Ovary (tissue), 9 donors: ENCODE results near the gene GTF2F1. TPM values are rescaled to one million over a fixed set of nuclear protein-coding genes. Genes with fewer than 3 reads are reported as not detected.
"Not testable (repeated sequence)": the region's sequence is repeated elsewhere in the genome, so short reads cannot be mapped to it uniquely, and the experiment has no call there.

Source experiments
- DNase-seq, 5 donors: peaks; one replicate each; pipeline ENCODE4 v3.0.0-alpha.2; 2019 to 2020
- H3K27ac ChIP-seq, 2 donors: fragments of 200-600 bp; one replicate each; pipeline versions ENCODE4 v1.5.1 to v1.8.0; 2019 to 2022
- H3K27me3 ChIP-seq: fragments of 200-600 bp; one replicate; pipeline ENCODE4 v1.8.0; 2022
- H3K36me3 ChIP-seq: fragments of 200-600 bp; sonication (generic); one replicate; pipeline ENCODE4 v1.5.1; 2019
- H3K4me1 ChIP-seq: one replicate; pipeline ENCODE4 v1.8.1; 2013; ENCODE audit warnings: mild to moderate bottlenecking, moderate library complexity; ENCODE audit not compliant: insufficient read depth
- H3K4me3 ChIP-seq: fragments of 200-600 bp; sonication (generic); one replicate; pipeline ENCODE4 v1.5.1; 2017
- H3K9me3 ChIP-seq, 2 donors: fragments of 200-600 bp in 1 of 2; sonication (generic) in 1 of 2; one replicate each; pipeline versions ENCODE4 v1.5.1 to v1.8.1; 2013 to 2019; ENCODE audit warnings: mild to moderate bottlenecking in 1 of 2, moderate library complexity in 1 of 2
- EP300 ChIP-seq: sonication (generic); formaldehyde crosslinking; IDR thresholded peaks from one replicate; pipeline ENCODE4 v1.6.1; 2017; ENCODE audit warnings: antibody characterized with exemption
- POLR2A ChIP-seq: fragments of 450-650 bp; IDR thresholded peaks from one replicate; pipeline ENCODE4 v1.6.1; 2017; ENCODE audit warnings: antibody characterized with exemption, mild to moderate bottlenecking, moderate library complexity
- WGBS, 3 donors: extraction: QIAGEN DNeasy Blood & Tissue Kit in 1 of 3; methylation state at CpG; one replicate each; pipeline versions ENCODE4 v1.1.5 to v1.1.7; 2013 to 2017; 5-methylcytosine and 5-hydroxymethylcytosine counted together
- intact Hi-C, 4 donors: fragments of 100-400 bp; cut with DNase I; formaldehyde crosslinking; loops; one replicate each; pipeline versions ENCODE4 v1.11.0 to v1.15.1; 2022 to 2023
- polyA plus RNA-seq, 2 donors: library from polyadenylated mRNA; stranded (reverse); fragments of 200-250 nt in 1 of 2; fragments of 350-450 nt in 1 of 2; fragmentation: Illumina TruSeq in 1 of 2; extraction: RNeasy Lipid Tissue Mini Kit (QIAGEN cat#74804) in 1 of 2; gene quantifications; one replicate each; pipeline ENCODE4 v1.2.3, GENCODE V29; 2013 to 2014
- total RNA-seq, 7 donors: library from RNA; depleted of rRNA in 2 of 7; stranded (reverse); fragments of >200 nt in 2 of 7; fragmentation: NEBNext Ultra II Directional in 3 of 7; extraction: Animal tissue kit (Norgen Biotek cat#: 25700) in 3 of 7; gene quantifications; one replicate each; pipeline versions ENCODE4 v1.1.0 to v1.2.4, GENCODE V29; 2016 to 2023
- TF ChIP-seq, protein P1 (sequence below), 3 donors: fragments of 450-650 bp in 2 of 3; fragments of 200-600 bp in 1 of 3; IDR thresholded peaks; one replicate each; pipeline versions ENCODE4 v1.5.1 to v1.8.0; 2016 to 2022; ENCODE audit warnings: antibody characterized with exemption in 3 of 3, mild to moderate bottlenecking in 1 of 3
- donor health status: DM: no; HTN: no; CAD: no; lungs with moderate emphysema.
- donor health status: DM: no; HTN: no; CAD: no.
- donor health status: Bipolar disorder and iron deficiency.
- donor health status: DM: yes; HTN: yes; CAD: no.
- donor health status: DM: no; HTN: no; CAD: no.
- donor health status: DM: yes; HTN: yes; CAD: no.

The GTF2F1 gene
- total and polyA plus RNA-seq, 9 donors: 41.2 to 95.0 (median 66.9) TPM

- Histone ChIP-seq H3K27me3 (no peaks in the 10 kb centered on the region), H3K9me3 (no peaks in the 10 kb centered on the region), H3K4me1 (peaks cover 2% of the 10 kb centered on the region), H3K36me3 (no peaks in the 10 kb centered on the region), H3K4me3 (no peak overlapping the region), H3K27ac (no peak overlapping the region)
- intact Hi-C loops: no loop called here
- DNase-seq: no peak
- WGBS, 3 donors: 20 to 25% (median 25%) methylated on average over 9 of the region's 9 CpGs
- TF ChIP-seq, protein P1, sequence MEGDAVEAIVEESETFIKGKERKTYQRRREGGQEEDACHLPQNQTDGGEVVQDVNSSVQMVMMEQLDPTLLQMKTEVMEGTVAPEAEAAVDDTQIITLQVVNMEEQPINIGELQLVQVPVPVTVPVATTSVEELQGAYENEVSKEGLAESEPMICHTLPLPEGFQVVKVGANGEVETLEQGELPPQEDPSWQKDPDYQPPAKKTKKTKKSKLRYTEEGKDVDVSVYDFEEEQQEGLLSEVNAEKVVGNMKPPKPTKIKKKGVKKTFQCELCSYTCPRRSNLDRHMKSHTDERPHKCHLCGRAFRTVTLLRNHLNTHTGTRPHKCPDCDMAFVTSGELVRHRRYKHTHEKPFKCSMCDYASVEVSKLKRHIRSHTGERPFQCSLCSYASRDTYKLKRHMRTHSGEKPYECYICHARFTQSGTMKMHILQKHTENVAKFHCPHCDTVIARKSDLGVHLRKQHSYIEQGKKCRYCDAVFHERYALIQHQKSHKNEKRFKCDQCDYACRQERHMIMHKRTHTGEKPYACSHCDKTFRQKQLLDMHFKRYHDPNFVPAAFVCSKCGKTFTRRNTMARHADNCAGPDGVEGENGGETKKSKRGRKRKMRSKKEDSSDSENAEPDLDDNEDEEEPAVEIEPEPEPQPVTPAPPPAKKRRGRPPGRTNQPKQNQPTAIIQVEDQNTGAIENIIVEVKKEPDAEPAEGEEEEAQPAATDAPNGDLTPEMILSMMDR (IDR thresholded peaks at IDR 0.05): no peak
- TF ChIP-seq EP300: no peak
- TF ChIP-seq POLR2A: no peak
Measured at GRCh38 chr19:6358003-6358402, 35.0 kb downstream of the GTF2F1 start.

DNA sequence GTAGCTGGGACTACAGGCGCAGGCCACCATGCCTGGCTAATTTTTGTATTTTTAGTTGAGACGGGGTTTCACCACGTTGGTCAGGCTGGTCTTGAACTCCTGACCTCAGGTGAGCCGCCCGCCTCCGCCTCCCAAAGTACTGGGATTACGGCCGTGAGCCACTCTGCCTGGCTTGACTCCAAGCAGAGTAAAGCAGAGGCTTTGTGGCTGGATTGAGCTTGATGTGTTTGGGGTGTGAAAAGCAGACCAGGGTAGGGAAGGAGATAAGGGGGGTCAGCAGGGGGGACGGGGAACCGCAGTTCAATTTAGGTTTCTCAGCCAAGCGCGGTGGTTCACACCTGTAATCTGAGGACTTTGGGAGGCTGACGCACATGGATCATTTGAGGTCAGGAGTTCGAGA is 35.8 kb downstream of the GTF2F1 start:
- H3K4me1 ChIP-seq: no peaks in the 10 kb centered on the region
- H3K9me3 ChIP-seq: no peaks in the 10 kb centered on the region
- no peak for DNase-seq
- no peak overlapping the region for H3K27ac ChIP-seq
- no peak overlapping the region for H3K4me3 ChIP-seq
- intact Hi-C loops: no loop called here
- TF ChIP-seq, protein P1 (IDR thresholded peaks at IDR 0.05): no peak
- TF ChIP-seq EP300 (no peak), POLR2A (no peak)
- no peaks in the 10 kb centered on the region for H3K36me3 ChIP-seq
- WGBS, 3 donors: 76 to 81% (median 80%) methylated on average over 14 of the region's 14 CpGs
- H3K27me3 ChIP-seq: no peaks in the 10 kb centered on the region

DNA sequence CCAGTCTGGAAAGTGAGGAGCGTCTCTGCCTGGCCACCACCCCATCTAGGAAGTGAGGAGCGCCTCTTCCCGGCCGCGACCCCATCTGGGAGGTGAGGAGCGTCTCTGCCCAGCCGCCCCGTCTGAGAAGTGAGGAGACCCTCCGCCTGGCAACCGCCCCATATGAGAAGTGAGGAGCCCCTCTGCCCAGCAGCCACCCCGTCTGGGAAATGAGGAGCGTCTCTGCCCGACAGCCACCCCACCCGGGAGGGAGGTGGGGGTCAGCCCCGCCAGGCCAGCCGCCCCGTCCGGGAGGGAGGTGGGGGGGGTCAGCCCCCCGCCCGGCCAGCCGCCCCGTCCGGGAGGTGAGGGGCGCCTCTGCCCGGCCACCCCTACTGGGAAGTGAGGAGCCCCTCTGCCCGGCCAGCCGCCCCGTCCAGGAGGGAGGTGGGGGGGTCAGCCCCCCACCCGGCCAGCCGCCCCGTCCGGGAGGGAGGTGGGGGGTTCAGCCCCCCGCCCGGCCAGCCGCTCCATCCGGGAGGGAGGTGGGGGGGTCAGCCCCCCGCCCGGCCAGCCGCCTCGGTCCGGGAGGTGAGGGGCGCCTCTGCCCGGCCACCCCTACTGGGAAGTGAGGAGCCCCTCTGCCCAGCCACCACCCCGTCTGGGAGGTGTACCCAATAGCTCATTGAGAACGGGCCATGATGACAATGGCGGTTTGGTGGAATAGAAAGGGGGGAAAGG is 37.5 kb downstream of the GTF2F1 start:
- WGBS, 3 donors: 90 to 95% (median 92%) methylated on average over 13 to 36 of the region's 46 CpGs
- intact Hi-C loops, H3K27ac ChIP-seq: not testable (repeated sequence)

DNA sequence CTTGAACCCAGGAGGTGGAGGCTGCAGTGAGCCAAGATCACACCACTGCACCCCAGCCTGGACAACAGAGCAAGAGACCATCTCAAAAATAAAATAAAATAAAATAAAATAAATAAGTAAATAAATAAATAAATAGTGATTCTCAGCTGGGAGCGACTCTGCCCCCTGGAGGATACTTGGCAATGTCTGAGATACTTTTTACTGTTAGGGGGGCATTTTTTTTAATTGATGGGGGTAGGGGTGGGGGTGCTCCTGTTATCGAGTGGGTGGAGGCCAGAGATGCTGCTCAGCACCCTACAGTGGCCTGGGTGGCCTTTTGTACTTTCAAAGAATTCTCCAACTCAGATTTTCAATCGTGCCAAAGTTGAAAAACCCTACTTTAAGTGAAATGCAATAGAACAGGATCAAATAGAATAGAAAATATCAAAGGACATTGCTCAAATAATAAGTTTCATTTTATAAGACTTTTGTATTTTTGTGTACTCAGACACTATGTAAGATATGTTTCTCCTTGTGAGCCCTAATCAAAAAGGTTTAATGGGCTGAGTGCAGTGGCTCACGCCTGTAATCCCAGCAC is 38.8 kb downstream of the GTF2F1 start:
- H3K4me1 ChIP-seq: no peaks in the 10 kb centered on the region
- H3K4me3 ChIP-seq: no peak overlapping the region
- WGBS, 3 donors: 41 to 50% (median 44%) methylated on average over 4 of the region's 4 CpGs
- no peak overlapping the region for H3K27ac ChIP-seq
- no peak for DNase-seq
- TF ChIP-seq, protein P1 (IDR thresholded peaks at IDR 0.05): no peak
- no peak for TF ChIP-seq EP300
- no peak for TF ChIP-seq POLR2A
- no peaks in the 10 kb centered on the region for H3K9me3 ChIP-seq
- no peaks in the 10 kb centered on the region for H3K36me3 ChIP-seq
- intact Hi-C loops: no loop called here
- H3K27me3 ChIP-seq: no peaks in the 10 kb centered on the region

More for the DNA sequence above, 37.5 kb downstream of the GTF2F1 start:
- not testable (repeated sequence) for H3K9me3 ChIP-seq, H3K4me1 ChIP-seq, H3K4me3 ChIP-seq, H3K36me3 ChIP-seq, H3K27me3 ChIP-seq, DNase-seq
